GM18511 (cell line): ENCODE results near the gene SGK2.
"Not testable (repeated sequence)": the region's sequence is repeated elsewhere in the genome, so short reads cannot be mapped to it uniquely, and the experiment has no call there.

Experiments used
- ATAC-seq: cut with Tn5 transposase; IDR thresholded peaks from one replicate; pipeline ENCODE4 v1.9.1; 2021; ENCODE audit warnings: mild to moderate bottlenecking, moderate library complexity; ENCODE audit not compliant: unreplicated experiment

Gene SGK2

DNA sequence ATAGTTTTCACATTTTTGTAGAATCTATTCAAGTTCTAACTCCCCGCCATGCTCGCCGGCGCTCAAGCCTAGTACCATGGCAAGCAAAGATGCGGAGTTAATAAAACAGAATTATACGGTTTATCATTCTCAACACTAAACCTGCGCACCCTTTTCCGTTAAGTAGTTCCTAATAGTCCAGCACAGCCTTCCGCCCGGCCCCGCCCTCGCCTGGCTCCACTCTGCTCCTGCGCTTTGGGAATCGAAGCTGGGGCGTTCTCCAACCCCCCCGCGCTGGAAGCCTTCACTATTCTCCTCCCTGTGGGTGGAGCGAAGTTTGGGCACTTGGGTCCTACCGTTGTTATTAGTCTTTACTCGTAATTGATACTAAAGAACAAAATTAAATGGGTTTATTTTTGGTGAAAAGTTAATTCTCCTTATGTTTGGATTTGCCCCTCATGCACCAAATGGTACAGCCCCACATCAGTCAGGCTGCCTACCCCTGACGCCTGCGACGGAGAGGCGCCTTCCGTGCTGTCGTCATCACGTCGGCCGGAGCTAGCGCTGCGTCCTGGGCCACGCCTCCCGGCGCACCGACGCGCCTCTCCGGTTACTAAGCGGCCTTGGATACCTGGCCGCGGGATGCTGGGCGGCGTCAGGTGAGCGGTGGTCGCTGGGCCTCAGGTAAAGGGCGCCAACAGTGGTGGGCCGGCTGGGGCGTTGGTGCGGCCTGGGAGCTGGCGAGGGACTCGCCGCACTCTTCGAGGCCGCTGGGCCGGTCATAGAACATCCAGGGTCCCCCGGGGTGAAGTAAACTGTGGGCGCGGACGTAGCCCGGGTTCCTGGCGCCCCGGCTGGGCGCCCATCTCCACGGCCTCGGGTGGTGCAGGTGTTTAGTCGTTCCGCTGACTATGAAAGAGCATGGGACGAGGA is 31.8 kb downstream of the SGK2 start, which contains the start of gene IFT52:
Gene IFT52 (plus strand): TSS at position 546 of the 912 bp plus-strand sequence. CDS start 3,762 bp downstream, outside the sequence.
- ATAC-seq, result peak; percentile 99

DNA sequence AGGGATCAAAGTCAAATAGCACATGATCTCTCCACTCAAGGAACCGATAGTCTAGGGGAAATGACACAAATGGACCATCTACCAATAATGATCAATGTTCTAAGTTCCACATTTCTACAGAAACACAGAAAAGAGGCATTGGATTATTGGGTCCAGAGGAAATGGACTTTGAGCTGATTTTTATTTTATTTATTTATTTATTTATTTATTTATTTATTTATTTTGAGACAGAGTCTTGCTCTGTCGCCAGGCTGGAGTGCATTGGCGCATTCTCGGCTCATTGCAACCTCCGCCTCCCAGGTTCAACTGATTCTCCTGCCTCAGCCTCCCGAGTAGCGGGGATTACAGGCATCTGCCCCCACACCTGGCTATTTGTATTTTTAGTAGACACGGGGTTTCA is 43.1 kb downstream of the SGK2 start:
- ATAC-seq, result not testable (repeated sequence)

DNA sequence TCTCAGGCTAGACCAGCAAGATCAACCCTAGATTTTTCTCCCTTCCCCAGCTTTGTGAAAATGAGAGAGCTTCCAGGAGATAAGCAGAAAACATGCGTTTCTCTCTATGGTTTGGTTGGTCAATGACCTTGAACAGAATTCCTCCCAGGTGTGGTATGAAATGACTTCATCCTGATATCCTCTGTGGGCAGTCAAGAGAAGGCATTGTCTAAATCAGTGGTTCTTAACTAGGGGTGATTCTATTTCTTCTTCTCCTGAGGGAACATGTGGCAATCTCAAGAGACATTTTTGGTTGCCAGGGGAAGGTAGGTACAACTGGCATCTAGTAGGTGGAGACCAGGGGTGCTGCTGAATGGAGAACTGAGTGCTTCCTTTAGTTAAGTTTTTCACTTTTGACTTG is 44.3 kb downstream of the SGK2 start:
- ATAC-seq, result no peak

DNA sequence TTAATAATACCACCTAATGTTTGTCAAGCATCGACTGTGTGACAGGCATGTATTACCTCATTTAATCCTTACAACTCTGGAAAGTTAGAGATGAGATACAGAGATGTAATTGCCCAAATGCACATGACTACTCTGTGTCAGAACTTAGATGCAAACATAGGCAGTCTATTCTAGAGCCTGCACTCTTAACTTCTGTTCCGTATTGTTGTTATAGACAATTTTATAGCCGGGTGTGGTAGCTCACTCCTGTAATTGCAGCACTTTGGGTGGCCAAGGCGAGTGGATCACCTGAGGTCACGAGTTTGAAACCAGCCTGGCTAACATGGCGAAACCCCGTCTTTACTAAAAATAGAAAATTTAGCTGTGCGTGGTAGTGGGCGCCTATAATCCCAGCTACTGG is 46.9 kb downstream of the SGK2 start:
- no peak for ATAC-seq

DNA sequence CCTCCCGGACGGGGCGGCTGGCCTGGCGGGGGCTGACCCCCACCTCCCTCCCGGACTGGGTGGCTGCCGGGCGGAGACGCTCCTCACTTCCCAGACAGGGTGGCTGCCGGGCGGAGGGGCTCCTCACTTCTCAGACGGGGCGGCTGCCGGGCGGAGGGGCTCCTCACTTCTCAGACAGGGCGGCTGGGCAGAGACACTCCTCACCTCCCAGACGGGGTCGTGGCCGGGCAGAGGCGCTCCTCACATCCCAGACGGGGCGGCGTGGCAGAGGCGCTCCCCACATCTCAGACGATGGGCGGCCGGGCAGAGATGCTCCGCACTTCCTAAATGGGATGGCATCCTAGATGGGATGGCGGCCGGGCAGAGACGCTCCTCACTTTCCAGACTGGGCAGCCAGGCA is 48.5 kb downstream of the SGK2 start:
- ATAC-seq, result not testable (repeated sequence)

DNA sequence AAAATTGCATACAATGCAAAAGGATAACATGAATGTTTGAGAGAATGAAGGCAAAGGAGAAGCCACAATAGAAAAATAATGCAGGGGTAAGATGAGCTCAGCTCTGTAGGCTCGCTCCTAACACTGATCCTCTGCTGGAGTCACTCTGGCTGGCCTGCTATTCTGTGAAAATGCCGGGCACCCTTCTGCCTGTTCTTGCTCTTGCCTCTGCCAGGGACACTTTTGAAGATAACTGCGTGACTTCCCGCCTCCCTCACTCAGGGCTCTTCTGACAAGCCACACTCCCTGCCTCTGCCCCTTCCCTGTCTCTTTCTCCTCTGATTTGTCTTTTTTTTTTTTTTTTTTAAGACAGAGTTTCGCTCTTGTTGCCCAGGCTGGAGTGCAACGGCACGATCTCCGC is 72.8 kb downstream of the SGK2 start:
- ATAC-seq, result no peak
